ENCODE measurements around the gene MBOAT1. TPM values are rescaled to one million over a fixed set of nuclear protein-coding genes. Genes with fewer than 3 reads are reported as not detected.

Gene MBOAT1
- total RNA-seq, 2 experiments from 2014 or later, result 5.4 to 6.4 TPM

DNA sequence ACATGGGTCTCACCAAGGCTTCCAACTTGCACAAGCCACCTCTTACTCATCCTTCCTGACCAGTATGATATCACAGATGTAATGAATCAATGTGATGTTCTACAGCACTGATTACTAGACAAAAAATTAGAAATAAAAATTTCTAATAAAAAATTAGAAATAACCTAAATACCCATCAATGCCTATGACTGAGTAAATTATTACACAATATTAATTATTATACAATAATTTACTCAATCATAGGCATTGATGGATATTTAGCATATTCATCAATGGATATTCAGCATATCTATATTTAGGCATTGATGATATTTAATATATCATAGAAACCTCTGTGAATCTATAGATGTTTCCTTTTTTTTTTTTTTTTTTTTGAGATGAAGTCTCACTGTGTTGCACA is 43.2 kb upstream of the MBOAT1 start:
- TF ChIP-seq, protein P1, sequence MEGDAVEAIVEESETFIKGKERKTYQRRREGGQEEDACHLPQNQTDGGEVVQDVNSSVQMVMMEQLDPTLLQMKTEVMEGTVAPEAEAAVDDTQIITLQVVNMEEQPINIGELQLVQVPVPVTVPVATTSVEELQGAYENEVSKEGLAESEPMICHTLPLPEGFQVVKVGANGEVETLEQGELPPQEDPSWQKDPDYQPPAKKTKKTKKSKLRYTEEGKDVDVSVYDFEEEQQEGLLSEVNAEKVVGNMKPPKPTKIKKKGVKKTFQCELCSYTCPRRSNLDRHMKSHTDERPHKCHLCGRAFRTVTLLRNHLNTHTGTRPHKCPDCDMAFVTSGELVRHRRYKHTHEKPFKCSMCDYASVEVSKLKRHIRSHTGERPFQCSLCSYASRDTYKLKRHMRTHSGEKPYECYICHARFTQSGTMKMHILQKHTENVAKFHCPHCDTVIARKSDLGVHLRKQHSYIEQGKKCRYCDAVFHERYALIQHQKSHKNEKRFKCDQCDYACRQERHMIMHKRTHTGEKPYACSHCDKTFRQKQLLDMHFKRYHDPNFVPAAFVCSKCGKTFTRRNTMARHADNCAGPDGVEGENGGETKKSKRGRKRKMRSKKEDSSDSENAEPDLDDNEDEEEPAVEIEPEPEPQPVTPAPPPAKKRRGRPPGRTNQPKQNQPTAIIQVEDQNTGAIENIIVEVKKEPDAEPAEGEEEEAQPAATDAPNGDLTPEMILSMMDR (IDR thresholded peaks at IDR 0.05), result no peak
- intact Hi-C loops (cut with micrococcal nuclease), result no loop called here
- Mint-ChIP-seq H3K27me3 (peaks cover 1% of the 10 kb centered on the region), H3K4me1 (ENCODE audit: low read depth) (no peaks in the 10 kb centered on the region), H3K9me3 (no peaks in the 10 kb centered on the region), H3K4me3 (no peak overlapping the region), H3K36me3 (ENCODE audit: low read depth) (no peaks in the 10 kb centered on the region), H3K27ac (no peak overlapping the region)
- ChIA-PET CTCF (no interaction called here), POLR2A (no interaction called here)
- ATAC-seq, result no peak
- DNase-seq, result no peak

DNA sequence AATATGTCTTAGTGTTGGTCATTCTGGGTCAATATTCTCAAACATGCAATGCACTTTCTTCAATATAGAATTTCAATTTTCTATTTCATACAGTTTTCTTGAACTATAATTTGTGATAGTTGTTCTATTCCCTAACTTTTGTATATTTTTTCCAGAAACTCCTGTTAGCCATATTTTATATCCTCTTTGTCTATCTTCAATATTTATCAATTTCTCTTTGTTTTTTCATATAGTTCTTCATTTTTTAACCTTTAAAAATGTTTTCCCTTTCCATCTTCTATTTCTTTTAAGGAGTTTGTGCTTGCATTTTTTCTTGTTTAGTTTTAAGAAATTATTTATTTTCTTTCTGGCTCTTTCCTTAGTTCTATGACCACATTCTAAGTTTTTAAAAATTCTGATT is 42.0 kb upstream of the MBOAT1 start:
- ChIA-PET CTCF (no interaction called here), POLR2A (no interaction called here)
- Mint-ChIP-seq H3K9me3 (no peaks in the 10 kb centered on the region), H3K4me1 (ENCODE audit: low read depth) (no peaks in the 10 kb centered on the region), H3K27me3 (peaks cover 1% of the 10 kb centered on the region), H3K4me3 (no peak overlapping the region), H3K36me3 (ENCODE audit: low read depth) (no peaks in the 10 kb centered on the region), H3K27ac (no peak overlapping the region)
- ATAC-seq (no peak), DNase-seq (no peak)
- TF ChIP-seq, protein P1 (IDR thresholded peaks at IDR 0.05), result no peak
- intact Hi-C loops (cut with micrococcal nuclease), result no loop called here

DNA sequence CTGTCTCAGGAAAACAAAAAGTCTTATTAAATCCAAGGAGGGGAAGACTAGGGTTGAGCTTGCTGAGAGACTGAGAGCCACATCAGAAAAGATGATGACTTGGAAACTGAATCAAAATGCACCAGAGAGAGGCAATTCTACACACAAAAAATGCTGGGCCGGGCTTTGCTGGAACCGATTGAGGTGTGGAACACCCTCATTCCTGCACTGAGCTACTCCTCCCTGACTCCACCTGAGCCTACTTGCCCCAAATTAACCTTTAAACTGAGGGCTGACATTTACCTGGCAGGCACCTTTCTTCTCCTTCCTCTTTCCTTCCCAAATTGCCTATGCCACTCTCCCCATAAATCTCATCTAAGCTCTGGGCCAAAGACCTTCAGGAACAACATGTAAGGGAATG is 40.8 kb upstream of the MBOAT1 start:
- intact Hi-C loops (cut with micrococcal nuclease), result no loop called here
- no peaks in the 10 kb centered on the region for H3K36me3 Mint-ChIP-seq (ENCODE audit: low read depth)
- CTCF ChIA-PET, result interaction anchor here (0.8 kb wide), 1 partner anchor 133 kb away, joined by 3 read pairs; no protein-coding TSS in a partner anchor
- POLR2A ChIA-PET, result no interaction called here
- no peaks in the 10 kb centered on the region for H3K9me3 Mint-ChIP-seq
- peaks cover 1% of the 10 kb centered on the region for H3K27me3 Mint-ChIP-seq
- ATAC-seq (no peak), DNase-seq (no peak)
- no peaks in the 10 kb centered on the region for H3K4me1 Mint-ChIP-seq (ENCODE audit: low read depth)
- TF ChIP-seq, protein P1 (IDR thresholded peaks at IDR 0.05), result no peak
- no peak overlapping the region for H3K27ac Mint-ChIP-seq
- no peak overlapping the region for H3K4me3 Mint-ChIP-seq

GRCh38 chr6:20252311-20252710 is 40.0 kb upstream of the MBOAT1 start:
- TF ChIP-seq, protein P1 (IDR thresholded peaks at IDR 0.05), result no peak
- intact Hi-C loops (cut with micrococcal nuclease), result no loop called here
- Mint-ChIP-seq H3K36me3 (ENCODE audit: low read depth) (no peaks in the 10 kb centered on the region), H3K9me3 (no peaks in the 10 kb centered on the region), H3K27ac (no peak overlapping the region), H3K4me1 (ENCODE audit: low read depth) (no peaks in the 10 kb centered on the region), H3K27me3 (peaks cover 1% of the 10 kb centered on the region), H3K4me3 (no peak overlapping the region)
- ChIA-PET POLR2A (interaction anchor here (0.7 kb wide), 1 partner anchor 1684 kb away, joined by 3 read pairs; no protein-coding TSS in a partner anchor), CTCF (no interaction called here)
- ATAC-seq (no peak), DNase-seq (no peak)

DNA sequence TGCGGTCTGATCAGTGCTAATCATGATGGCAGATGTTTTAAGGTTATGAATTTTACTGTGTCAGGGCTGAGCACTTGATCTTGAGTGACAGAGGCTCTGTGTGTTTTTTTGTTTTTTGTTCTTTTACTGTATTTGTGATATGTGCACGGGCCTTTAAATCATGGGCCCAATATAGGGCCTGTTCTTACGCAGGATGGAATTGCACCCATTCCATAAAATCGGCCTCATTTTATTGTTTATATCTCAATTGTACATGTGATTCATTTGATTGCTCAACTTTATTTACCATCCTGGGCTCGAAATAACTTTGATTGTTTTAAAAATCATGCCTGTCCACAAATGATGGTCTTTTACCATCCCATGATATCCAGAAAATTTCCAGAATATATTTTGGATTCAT is 39.3 kb upstream of the MBOAT1 start:
- ChIA-PET CTCF (no interaction called here), POLR2A (no interaction called here)
- no peak overlapping the region for H3K4me3 Mint-ChIP-seq
- no peak for ATAC-seq
- H3K27ac Mint-ChIP-seq, result no peak overlapping the region
- intact Hi-C loops (cut with micrococcal nuclease), result no loop called here
- H3K36me3 Mint-ChIP-seq (ENCODE audit: low read depth), result no peaks in the 10 kb centered on the region
- peaks cover 1% of the 10 kb centered on the region for H3K27me3 Mint-ChIP-seq
- H3K9me3 Mint-ChIP-seq, result no peaks in the 10 kb centered on the region
- TF ChIP-seq, protein P1 (IDR thresholded peaks at IDR 0.05), result no peak
- no peak for DNase-seq
- H3K4me1 Mint-ChIP-seq (ENCODE audit: low read depth), result no peaks in the 10 kb centered on the region
